Fibroblast of skin of right biceps (primary cell): ENCODE results near the gene TKTL1.

Source experiments
- DNase-seq: peaks from one replicate; pipeline ENCODE4 v3.0.0-alpha.2; 2013

The TKTL1 gene

DNA sequence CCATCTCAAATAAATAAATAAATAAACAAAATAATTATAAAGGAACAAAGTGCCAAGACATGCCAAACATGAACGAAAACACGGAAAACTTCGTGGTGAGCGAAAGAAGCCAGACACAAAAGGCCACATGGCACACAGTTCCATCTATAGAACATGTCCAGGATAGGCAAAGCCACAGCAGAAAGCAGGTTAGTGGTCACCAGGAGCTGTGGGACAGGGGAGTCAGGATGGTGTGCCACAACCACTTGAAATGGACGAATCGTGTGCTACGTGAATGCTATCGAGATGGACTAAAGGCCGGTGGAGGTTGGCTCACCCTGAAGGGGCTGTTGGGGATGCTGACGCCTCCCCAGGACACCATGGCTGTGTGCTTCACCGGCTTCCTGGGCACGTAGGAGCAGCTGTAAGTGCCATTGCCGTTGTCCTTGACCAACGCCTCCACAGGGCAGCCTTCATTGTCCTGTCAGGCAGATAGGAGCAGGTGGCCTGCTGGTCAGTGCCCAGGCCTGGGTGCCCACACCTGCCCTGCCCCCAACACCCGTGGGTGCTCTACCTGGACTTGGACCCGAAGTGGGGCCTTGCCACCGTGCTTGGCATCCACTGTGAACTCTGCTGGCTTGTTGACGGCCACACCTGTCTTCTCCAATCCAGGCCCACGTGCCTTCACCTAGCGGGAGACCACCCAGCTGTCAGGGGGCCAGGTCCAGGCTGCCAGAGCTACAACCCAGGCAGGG, 68.3 kb downstream of the TKTL1 start:
- DNase-seq = no peak

DNA sequence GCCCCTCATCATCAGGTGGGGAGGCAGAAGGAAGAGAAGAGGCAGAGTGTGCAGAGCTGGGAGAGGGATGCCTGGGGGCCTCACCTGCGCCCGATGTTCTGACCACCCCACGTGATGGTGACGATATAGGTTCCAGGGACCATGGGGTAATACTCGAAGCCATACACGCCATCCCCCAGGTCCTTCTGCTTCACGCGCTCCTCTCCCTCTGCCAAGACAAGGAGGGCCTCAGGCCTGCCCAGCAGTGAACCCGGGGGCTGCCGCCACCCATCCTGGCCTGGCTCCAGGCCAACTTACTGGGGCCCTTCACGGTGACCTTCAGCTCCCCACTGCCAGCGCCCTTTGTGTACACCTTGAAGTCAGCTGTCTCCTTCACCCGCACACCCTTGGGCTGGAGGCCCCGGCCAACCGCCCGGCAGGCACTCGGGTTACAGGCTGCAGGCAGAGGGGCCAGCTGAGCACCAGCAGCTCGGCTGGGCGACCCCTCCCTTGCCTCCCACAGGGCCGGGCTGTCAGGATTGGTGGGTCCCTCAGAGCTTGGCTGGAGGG, 69.5 kb downstream of the TKTL1 start:
- DNase-seq = no peak

DNA sequence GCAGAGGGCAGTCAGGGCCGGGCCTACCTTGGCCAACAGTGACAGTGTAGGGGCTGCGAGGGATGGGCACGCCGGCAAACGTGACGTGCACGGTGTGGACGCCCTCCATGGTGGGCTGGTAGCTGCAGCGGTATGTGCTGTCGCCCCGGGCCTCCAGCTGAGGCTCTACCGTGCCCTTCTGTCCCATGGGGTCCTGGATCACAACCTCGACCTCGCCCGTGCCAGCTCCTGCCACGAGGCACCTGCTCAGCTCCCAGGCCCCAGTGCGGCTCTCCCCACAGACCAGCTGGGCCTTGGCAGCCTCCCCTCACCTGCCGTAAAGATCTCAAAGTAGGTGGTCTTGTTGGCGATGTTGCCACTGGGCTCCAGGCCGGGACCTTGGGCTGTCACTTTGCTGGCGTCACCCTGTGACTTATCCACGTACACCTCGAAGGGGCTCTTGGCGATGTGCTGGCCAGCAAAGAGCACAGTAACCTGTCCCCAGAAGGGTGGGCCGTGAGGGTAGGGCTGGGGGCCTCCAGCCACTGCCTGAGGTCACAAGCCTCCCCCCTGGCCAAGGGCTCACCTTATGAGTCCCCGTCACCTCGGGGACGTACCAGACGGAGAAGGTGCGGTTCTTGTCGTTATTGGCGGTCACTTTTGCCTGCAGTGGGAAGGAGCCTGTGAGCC, 70.5 kb downstream of the TKTL1 start:
- DNase-seq = no peak

GRCh38 chrX:154366666-154367055, 71.1 kb downstream of the TKTL1 start:
- no peak for DNase-seq

- DNase-seq = no peak
These were observed 72.1 kb downstream of the TKTL1 start for GRCh38 chrX:154367474-154368308.

GRCh38 chrX:154368630-154369448, 73.2 kb downstream of the TKTL1 start:
- peak; percentile 93 for DNase-seq

- peak; percentile 97 for DNase-seq
These were observed 74.1 kb downstream of the TKTL1 start for GRCh38 chrX:154369449-154370299.

GRCh38 chrX:154370300-154371016, 74.9 kb downstream of the TKTL1 start:
- no peak for DNase-seq

DNA sequence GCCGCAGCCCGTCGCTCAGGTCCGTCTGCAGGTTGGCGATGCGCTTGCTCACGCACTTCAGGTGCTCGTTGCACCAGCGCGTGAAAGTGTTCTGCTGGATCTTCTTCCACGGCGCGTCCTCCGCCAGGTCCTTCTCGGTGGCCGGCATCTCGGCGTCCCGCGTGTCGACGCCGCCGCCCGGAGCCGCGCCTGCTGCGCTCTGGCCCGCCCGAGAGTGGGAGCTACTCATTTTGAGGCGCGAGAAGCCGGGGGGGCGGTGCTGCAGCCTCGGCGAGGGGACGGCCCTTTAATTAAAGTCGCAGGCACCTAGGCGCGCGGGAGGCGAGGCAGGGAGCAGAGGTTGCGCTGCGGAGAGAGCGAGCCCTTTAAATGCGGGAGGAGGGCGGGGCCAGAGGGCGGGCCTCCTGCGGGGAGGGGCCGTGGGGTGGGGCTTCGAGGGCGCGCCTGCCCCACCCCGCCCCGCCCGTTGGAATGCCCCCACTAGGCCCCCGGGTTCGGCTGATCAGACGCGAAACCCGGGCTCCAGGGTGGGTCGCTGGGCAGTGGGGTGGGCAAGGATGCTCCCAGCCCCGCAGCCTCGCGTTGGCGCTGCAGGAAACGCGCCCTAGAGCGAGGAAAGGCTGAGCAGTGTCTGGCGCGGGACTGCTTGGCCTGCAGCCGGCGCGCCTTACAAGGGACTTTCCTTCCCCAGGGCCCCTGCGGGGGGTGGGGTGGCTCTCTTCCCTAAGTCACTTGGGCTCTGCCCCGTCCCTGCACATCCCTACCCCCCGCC, 75.6 kb downstream of the TKTL1 start:
- peak; percentile 96 for DNase-seq

GRCh38 chrX:154371789-154372300, 76.2 kb downstream of the TKTL1 start:
- no peak for DNase-seq

- DNase-seq = peak; percentile 74
These were observed 77.0 kb downstream of the TKTL1 start for GRCh38 chrX:154372612-154373022.

DNA sequence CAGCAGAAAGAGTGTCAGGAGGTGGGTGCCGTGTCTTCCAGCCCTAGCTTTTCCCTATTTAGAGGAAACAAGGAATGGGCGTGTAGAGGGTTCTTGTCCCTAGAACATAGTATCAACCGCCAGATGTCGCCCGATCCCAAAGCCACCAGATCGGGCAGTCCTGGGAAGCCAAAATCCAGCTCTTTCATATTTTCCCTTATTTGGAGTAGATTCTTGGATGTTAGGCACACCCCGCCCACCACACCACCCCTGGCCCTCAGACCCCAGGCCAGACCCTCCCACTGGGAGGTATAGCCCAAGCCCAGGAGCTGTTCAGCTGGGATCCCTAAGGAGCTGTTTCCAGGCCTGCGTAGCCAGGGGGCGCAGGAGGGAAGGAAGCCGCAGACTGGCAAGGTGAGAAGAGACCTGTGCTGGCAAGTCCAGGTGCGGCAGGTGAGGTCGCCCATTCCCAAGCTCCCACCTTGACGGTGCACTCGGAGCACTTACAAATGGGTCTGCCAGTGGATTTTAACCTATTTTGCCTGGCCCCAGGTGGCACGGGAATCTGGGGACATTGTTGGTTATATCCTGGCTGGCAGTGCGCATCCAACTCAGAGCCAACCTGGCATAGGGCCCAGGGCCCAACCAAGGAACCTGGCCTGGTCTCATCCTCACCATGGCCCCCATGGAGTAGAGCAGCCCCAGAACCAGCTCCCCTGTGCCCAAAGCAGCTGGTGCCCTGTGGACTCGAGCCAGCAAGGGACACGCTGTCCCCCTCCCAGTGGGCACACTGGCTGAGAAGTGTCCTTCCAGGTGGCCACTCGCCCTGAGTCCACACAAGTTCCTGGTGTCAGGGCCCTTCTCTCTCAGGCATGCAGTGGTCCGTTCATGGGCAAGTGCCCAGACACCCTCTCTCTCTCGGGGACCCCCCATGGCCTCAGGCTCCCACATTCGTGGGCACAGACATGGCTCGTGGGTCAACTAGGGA, 78.0 kb downstream of the TKTL1 start:
- peak; percentile 92 for DNase-seq

DNA sequence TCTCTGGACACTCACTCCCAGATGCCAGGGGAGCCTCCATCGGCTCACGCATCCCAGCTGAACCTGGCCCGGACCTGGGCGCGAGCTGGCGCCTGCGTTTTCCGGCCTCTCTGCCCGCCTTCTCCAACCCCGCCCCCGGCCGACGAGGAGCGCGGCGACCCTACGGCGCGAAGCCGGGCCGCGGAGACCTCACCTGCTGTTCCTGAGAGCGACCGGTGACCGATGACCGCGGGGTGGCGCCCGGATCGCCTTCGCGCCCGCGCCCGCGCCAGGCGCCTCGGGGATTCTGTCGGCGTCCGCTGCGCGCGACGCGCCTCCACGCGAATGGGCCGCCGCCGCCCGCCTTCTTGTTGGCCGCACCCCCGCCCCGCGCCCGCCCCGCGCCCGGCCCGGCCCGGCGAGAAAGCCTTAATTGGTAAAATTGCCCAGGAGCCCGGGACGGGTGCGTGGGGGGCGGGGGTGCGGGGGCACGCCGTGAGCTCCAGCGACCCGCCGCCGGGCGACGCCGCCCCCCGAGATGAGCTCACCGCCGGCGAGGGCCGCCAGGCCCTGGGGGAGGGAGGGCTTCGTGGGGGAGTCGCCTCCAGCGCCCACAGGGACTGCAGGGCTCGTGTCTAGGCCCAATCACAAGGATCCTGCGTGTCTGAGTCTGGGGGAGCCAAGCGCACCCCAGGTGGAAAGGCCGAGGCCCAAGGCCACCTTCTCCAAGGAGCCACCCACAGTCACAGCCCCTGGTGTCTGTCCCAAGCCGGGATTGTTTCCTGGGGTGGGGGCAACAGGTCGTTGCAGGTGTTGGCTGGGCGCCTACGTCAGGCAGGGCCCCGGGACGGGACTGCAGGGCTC, 78.9 kb downstream of the TKTL1 start, which contains the start of gene FLNA:
FLNA (minus strand) TSS at position 322 of the 843 bp plus-strand sequence. CDS start 3,389 bp downstream, outside the sequence.
- peak; percentile 69 for DNase-seq

GRCh38 chrX:154375156-154375504, 79.5 kb downstream of the TKTL1 start:
- DNase-seq = no peak

DNA sequence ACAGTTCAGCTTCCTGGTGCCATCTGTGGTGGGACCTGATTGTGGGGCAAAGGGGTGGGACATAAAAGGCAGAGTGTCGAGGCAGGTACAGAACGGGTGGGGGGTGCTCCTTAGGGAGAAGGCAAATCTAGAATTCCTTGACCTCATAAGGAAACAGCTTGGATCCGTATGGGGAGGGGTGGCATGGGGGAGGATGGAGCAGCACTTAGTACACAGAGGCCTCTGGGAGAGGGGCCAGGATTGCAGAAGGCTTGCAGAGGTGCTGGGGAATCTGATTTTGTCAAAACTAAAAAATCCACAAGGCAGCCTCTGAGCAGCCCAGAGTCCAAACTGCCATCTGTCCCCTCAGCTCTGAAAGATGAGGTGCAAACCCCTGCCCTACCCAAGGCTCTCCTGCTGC, 81.2 kb downstream of the TKTL1 start:
- peak; percentile 45 for DNase-seq

- DNase-seq = peak; percentile 60
These were observed 82.6 kb downstream of the TKTL1 start for GRCh38 chrX:154378059-154378798.
